GM04503 (cell line): Measurements from ENCODE around the gene DQX1.

ENCODE experiments used
- DNase-seq: peaks from one replicate; pipeline ENCODE4 v3.0.0-alpha.2; 2012; ENCODE audit warnings: low read depth

The DQX1 gene

DNA sequence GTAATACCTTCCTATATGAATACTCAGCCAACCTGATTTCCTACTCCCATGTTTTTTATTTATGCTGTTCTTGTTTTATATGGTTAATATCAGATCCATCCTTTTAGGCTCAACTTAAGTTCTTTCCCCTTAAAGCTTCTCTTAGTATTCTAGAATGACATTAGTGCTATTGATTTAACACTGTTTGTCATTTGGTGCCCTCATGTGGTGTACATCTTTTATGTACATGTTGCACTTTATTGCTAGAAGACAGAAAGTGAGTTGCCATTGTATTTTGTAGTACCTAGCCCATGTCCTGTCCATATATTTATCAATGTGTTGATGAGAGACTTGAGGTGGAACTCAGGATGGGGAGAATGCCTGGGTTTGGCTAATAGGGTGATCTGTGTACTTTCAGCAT is 6.2 kb upstream of the DQX1 start:
- DNase-seq, result no peak

DNA sequence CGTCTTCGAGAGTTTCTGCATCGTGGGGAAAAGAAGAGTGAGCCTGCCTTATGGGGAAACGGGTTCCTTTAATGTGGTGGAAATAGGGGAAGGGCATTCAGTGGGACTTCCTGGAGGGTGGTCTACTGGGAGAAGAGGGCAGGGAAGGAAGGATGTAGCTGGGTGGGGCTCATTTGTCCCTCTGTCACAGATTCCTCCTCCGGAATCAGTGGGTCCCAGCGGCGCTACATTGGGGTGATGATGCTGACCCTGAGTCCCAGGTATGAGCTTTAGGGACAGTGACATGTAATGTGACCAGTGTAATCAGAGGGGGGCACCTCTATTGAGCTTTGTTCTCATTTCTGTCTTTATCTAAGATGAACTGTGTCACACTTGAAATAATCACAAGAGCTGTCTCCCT is 5.6 kb upstream of the DQX1 start:
- DNase-seq, result no peak

DNA sequence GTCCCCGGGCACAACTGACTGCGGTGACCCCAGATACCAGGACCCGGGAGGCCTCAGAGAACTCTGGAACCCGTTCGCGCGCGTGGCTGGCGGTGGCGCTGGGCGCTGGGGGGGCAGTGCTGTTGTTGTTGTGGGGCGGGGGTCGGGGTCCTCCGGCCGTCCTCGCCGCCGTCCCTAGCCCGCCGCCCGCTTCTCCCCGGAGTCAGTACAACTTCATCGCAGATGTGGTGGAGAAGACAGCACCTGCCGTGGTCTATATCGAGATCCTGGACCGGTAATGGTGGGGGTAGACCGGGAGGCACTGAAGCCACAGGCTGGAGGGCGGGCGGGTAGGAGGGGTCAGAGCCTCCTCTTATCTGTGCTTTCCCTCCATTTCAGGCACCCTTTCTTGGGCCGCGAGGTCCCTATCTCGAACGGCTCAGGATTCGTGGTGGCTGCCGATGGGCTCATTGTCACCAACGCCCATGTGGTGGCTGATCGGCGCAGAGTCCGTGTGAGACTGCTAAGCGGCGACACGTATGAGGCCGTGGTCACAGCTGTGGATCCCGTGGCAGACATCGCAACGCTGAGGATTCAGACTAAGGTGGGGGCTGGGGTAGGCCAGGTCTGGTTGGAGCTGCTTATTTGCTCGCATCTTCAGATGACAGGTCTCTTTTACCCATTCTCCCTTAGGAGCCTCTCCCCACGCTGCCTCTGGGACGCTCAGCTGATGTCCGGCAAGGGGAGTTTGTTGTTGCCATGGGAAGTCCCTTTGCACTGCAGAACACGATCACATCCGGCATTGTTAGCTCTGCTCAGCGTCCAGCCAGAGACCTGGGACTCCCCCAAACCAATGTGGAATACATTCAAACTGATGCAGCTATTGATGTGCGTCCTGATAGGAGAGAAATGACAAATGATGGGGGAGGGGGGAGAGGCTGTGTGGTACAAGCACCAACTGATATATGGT is 4.5 kb upstream of the DQX1 start:
- DNase-seq, result no peak

DNA sequence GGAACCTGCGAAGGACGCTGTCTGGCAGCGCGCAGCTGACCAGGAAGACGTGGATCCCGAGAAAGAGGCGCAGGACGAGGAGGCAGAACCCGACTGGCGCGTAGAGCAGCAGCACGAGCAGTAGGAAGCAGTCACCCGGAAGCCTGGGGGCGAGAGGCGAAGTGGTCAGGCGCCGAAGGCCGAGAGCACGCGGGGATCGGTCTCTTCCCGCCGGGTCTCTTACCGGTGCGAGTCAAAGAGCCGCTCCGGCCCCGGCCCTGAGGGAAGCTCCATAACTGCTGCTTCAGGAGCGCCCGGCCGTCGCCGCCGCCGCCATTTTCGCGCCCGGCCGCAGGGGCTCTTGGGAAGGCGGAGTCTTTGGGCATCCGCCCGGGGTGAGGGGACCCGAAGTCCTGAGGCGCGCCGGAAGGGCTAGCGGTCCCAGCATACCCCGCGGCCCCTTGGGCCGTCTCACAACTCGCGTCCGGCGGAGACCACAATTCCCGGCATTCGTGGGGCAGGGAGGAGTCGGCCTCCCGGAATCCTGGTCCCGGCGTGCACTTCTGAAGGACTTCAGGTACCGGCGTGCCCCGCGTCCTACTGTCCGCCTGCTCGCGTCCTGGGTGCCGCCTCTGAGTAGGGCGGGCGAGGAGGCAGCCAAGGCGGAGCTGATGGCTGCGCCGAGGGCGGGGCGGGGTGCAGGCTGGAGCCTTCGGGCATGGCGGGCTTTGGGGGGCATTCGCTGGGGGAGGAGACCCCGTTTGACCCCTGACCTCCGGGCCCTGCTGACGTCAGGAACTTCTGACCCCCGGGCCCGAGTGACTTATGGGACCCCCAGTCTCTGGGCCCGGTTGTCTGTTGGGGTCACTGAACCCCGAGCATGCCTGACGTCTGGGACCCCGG is 3.6 kb upstream of the DQX1 start, which contains the start of the genes AUP1 and HTRA2:
Gene AUP1 (minus strand): TSS at position 350 of the 882 bp plus-strand sequence. CDS start 77 bp downstream, at position 273.
Gene HTRA2 (plus strand): TSS at position 577 of the 882 bp plus-strand sequence. CDS start 74 bp downstream, at position 651.
- peak; percentile 97 for DNase-seq

DNA sequence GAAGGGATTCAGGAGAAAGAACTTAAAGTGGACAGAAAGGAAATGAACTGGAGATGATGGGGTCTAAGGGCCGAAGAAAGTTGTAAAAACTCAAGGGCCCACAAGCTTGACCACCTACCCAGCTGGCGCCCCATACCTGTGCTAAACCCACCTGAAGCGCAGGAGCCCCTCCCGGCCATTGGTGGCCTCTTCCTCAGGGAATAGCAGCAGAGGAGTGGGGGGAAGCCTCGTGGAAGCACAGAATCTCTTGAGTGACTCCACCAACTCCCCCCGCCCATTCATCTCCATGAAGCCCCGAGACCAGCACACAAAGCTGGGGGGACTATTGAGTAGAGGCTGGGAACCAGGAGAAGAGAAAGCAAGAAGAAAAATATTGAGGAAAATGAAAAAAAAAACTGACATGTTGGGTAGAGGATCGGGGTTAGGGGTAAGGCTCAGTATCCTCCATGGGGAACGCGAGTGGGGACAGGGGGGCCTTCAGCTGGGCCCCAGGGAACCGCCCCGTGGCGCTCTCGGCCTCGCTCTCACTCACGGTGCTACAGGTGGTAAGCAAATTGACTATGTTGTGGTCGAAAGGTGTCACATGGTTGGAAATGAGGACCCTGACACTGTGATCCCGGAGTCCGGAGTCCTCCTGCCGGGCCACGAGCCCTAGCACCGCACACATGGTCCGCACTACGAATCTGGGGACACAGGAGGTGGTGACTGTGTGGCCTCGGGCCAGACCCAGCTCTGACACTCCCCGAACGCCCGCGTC is 2.7 kb upstream of the DQX1 start:
- DNase-seq, result no peak

DNA sequence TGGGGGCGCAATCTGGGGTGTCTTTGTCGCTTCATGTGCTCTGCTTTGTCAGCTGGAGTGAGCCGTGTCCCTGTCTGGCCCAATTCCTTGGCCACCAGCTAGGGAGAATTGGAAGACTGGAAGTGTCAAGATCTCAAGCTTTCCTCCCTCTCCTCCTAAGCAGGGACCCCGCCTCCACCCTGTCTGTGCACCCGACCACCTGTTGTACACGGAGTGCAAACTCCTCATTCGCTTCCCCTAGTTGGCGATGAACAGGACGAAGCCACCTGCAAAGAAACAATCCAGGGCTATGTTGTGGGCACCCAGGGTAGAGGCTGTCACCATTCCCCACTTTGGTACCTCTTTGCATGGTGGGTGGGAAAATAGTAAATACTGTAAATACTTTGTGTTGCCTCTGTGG is 1.7 kb upstream of the DQX1 start:
- no peak for DNase-seq

DNA sequence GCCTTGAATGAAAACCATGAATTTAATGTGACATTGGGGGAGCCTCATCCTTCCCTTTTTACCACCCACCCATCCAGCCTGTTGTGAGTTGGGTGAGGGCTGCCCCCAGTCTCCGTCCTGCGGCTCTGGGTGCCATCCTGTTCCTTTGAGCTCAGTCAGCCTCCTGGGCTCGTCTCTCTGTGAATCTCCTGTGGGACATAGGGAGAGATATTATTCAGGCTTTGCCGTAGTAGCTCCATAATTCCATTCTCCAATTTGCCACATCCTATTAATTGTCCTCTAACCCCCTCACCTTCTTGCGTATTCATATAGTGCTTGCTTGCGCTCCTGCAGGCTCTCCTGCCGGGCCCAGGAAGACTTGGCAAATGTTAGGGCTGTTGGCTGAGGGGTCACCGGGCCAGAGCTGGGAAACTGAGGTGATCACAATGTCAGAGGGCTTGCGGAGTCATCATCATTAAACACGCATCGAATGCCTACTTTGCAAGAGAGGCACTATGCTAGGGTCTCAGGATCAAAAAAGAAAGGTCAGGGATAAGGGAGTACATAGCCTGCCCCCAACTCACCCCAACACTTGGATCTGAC is 709 bp upstream of the DQX1 start:
- no peak for DNase-seq

DNA sequence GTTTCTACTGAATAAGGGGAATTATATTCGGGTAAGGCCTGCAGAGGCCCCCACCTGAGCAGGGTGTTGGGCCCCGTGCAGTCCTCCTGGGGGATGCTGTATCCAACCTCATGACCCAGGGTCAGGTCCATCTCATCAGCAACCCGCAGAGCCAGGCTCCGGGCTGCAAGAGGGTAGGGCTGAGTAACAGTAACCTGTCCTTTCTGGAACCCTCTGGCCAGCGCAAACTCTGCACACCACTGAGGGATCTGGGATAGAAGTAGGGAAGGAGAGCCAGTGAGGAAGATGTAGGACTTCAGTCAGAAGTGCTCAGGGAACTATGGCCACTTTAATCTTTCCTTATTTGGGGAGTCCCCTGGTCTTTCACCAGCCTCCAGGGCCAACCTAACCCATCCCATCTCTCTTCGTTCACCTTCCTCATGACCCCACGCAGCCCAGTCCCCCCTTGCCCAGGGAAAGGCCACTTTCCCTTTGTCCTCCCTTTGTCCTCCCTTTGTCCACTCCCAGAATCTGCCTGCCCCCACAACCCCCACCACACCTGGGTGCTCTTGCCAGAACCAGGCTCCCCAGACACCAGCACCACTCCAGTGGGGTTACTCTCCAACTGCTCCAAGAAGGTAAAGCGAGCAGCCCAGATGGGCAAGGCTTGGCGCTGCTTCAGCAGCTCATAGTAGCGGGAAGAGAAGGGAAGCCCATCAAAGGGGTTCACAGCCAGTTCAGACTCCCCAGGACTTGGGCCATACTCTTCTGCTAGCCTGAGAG is 895 bp downstream of the DQX1 start:
- no peak for DNase-seq

DNA sequence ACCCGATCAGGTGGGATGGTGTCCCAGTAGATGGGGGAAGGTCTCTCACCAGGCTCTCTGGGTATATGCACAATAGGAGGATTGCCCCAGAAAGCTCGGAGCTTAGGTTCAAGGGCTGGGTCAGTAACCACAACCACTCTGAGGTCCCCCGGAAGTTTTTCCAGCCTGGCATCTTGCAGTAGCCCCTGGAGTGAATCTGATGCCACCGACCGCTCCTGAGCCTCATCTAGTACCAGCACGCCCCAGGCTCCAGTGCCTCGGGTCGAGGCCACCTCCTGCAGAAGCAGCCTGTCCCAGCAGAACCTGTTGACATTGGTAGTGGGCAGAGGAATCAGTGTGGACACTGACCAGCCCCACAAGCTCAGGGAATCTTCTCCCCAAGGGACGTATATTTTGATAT is 2.0 kb downstream of the DQX1 start:
- no peak for DNase-seq

DNA sequence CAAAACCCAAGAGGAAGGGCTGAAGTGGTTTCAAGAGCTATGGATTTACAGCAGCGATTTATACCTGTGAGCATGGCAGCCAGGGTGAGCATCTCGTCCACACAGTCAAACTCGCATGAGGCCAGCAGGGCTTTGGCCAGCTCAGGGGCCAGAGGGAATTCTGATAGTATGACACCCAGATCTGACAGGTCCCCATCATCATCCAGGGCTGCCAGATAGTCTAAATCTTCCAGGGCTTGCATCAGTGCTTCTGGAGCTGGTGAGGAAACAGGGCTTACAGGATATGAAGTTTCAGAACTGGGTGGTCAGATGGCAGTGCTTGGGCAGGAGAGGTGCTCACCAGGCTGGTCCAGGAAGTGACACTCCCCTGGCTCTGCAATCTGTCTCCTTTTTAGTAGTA is 3.5 kb downstream of the DQX1 start:
- DNase-seq, result no peak

DNA sequence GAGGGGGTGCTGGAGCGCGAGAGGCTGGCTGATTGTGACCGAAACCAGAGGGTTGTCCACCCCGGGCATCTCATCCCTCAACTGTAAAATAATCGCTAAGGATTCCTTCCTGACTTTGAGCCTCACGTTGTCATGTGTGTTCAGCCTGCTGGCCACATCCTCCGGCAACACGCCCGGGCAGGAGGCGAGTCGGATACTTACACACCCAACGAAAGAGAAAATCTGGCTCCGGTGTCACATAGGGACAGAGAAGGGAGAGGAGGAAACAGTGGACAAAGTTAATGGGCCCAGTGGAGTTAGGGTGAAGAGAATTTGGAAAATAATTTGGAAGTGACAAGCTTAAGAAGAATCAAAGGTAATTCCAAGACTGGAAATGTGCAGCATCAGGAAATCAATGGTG is 9.4 kb downstream of the DQX1 start:
- no peak for DNase-seq

DNA sequence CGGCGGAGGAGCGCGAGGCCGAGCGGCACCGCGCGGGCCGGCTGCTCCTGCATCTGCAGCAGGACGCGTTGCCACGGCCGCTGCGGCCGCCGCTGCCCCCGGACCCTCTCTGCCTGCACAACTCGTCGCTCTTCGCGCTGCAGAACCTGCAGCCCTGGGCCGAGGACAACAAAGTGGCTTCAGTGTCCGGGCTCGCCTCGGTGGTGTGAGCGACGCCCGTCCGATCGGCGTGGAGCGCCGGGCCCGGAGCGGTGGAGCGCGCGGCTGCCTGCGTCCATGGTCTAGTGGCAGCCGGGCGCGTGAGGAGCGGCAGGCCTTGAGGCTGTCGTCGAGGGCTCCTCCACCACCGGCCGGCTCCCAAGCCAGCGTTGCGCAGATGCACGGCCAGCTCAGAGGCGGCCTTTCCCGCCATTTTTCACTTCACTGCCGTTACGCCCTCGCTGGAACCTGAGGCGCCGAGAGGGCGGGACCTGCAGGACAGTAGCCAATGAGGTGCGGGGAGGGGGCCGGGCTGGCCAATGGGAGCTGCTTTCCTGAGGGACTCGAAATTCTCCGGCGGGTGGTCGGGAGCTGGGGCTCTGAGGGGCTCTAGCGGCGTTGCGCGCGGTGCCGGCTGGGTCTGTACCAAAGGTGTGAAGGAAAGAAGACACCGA is 9.9 kb downstream of the DQX1 start:
- no peak for DNase-seq

DNA sequence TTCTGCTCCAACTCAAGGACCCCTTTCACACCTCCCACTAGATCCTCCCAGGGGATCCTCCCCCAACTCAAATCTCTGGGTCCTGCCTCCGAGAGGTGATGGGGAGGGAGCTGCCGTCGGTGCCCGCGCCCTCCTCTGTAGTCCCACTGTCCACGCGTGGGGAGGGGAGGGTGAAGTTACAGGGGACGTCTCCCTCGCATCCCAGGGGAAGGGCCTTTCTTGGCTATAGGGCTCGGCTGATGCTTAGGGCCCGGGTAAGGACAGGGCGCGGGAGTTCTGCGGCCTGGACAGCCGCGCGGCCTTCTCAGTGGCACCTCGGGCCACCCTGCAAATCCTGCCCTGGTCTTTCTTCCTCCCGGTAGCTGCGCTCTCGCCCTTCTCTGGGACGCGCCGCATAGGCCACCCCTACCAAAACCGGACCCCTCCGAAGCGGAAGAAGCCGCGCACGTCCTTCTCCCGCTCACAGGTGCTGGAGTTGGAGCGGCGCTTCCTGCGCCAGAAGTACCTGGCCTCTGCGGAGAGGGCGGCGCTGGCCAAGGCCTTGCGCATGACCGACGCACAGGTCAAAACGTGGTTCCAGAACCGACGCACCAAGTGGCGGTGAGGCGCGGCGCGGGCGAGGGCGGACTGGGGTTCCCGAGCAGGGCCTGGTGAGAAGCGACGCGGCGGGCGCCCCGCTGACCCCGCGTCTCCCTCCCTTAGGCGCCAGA is 10.6 kb downstream of the DQX1 start:
- no peak for DNase-seq

DNA sequence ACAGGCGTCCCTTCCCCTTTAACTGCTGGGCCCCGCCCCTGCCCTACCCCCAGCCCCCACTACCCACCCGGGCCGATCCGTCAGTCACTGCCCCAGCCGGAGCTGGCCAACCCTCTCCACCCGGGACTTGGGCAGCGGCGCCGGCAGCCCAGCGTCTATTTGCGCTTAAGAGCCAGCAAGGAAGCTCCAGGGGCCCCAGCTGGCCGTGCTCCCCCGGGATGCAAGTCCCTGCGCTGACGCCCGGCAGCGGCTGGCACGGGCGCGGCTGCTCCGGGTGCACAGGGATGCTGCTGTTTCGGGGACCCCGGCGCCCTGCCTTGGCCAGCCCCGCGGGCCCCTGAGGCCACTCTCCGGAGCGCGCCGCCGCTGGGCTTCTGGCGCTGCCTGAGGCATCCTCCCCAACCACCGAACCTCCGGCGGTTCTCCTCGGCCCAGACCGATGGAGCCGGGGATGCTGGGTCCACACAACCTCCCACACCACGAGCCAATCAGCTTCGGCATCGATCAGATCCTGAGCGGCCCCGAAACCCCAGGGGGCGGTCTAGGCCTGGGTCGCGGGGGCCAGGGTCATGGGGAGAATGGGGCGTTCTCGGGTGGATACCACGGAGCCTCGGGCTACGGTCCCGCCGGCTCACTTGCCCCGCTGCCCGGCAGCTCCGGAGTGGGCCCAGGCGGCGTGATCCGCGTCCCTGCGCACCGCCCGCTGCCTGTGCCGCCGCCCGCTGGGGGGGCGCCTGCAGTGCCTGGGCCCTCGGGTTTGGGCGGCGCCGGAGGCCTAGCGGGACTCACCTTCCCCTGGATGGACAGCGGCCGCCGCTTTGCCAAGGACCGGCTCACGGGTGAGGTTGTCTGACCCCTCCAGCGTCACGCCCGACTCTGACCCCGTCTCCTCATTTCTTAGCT is 11.4 kb downstream of the DQX1 start, which contains the start of gene TLX2:
Gene TLX2 (plus strand): TSS at position 83 of the 903 bp plus-strand sequence. CDS start 357 bp downstream, at position 440.
- DNase-seq, result no peak

DNA sequence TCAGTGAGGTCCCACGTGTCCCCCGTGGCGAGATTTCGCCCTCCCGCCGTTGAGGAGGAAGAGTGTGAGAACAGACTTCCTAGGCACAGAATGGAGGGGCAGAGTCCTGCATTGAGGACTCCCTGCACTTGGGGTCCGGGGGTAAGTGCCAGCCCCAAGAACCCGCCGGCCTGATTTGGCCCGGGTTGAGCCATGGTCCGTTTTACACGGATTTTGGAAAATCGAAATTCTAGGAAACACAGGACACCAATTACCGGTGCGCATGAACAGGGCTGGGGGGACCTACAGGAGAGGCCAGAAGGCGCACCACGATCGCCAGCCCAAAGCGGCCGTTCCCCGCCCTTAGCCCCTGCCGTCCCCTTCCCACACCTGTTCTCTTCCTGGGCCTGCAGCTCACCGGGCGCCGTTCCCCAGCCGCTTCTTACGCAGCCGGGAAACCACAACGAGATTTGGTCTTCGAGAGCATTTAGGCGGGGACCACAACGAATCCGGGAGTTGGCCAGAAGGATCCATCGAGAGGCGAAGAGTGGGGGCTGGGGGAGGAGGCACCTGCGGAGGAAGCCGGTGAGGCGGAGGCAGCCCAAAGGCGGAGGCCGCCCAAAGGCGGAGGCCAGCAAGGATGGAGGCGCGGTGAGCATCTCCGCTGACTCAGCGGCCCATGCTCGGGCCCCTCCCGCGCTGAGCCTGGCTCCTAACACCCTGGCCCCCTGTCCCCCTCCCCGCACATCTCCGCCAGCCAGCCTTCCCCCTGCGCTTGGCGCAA is 12.2 kb downstream of the DQX1 start:
- DNase-seq, result no peak

DNA sequence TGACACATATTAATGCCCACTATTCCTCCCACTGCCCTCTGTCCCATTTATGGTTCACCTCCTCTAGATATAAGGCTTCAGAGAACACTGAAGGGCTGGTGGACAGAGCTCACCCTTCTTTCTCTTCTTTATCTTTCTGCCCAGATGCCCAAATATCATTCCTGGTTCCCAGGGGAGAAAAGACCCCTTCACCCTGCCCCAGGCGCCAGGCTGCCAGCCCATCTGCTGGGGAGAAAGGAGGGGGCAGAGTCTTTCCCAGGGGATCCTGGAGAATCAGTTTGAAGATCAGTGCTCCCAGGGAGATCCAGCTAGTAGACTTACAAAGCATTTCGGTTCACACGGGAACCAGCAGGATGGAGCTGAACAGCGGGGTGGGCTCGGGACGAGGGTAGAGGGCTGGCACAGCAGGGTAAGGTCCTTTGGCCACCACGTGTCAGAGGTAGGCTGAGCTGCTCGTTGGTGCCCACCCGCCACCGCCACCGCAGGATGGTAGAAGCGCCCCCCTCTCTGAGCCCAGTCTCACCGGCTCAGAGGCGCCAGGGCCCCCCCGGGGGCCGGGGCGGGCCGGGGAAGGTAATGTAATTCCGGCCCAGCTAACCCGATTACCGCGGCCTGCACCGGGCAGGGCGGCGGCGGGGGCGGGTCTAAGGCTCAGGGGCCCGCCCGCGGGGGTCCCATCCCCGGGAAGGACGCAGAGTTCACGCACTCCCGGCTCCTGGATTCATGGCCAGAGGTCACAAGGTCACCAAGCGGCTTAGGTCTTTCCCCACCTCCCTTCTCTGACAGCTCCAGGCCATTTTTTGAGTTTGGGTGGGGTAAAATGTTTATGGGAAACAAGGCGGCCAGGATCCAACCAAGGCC is 13.1 kb downstream of the DQX1 start:
- no peak for DNase-seq
